Measurements from ENCODE around the gene FARP1. TPM values are rescaled to one million over a fixed set of nuclear protein-coding genes. Genes with fewer than 3 reads are reported as not detected.

FARP1 gene
- total RNA-seq, 1 donor from 2014 or later, result 278 TPM

DNA sequence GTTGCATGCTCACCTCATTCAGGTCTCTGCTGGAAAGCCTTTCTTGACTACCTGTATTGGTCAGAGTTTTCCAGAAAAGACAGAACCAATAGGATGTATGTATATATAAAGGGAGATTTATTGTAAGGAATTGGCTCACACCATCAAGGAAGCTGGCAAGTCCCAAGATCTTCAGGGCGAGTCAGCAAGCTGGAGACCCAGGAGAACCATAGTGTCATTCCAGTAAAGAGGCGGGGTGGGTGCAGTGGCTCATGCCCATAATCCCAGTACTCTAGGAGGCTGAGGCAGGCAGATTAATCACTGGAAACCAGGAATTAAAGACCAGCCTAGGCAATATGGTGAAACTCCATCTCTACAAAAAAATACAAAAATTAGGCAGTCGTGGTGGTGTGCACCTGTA lies 30.4 kb upstream of the FARP1 start:
- H3K9me3 Mint-ChIP-seq (ENCODE audit: low read depth), result no peaks in the 10 kb centered on the region
- no peak for DNase-seq (ENCODE audit: low spot score, unreplicated experiment)
- peaks cover 4% of the 10 kb centered on the region for H3K4me1 Mint-ChIP-seq (ENCODE audit: low read depth)
- no peak overlapping the region for H3K4me3 Mint-ChIP-seq (ENCODE audit: low read depth)
- H3K27ac Mint-ChIP-seq, result no peak overlapping the region
- TF ChIP-seq, protein P1, sequence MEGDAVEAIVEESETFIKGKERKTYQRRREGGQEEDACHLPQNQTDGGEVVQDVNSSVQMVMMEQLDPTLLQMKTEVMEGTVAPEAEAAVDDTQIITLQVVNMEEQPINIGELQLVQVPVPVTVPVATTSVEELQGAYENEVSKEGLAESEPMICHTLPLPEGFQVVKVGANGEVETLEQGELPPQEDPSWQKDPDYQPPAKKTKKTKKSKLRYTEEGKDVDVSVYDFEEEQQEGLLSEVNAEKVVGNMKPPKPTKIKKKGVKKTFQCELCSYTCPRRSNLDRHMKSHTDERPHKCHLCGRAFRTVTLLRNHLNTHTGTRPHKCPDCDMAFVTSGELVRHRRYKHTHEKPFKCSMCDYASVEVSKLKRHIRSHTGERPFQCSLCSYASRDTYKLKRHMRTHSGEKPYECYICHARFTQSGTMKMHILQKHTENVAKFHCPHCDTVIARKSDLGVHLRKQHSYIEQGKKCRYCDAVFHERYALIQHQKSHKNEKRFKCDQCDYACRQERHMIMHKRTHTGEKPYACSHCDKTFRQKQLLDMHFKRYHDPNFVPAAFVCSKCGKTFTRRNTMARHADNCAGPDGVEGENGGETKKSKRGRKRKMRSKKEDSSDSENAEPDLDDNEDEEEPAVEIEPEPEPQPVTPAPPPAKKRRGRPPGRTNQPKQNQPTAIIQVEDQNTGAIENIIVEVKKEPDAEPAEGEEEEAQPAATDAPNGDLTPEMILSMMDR (IDR thresholded peaks at IDR 0.05; ENCODE audit: unreplicated experiment), result no peak
- H3K36me3 Mint-ChIP-seq (ENCODE audit: insufficient read depth), result no peaks in the 10 kb centered on the region
- H3K27me3 Mint-ChIP-seq, result no peaks in the 10 kb centered on the region

DNA sequence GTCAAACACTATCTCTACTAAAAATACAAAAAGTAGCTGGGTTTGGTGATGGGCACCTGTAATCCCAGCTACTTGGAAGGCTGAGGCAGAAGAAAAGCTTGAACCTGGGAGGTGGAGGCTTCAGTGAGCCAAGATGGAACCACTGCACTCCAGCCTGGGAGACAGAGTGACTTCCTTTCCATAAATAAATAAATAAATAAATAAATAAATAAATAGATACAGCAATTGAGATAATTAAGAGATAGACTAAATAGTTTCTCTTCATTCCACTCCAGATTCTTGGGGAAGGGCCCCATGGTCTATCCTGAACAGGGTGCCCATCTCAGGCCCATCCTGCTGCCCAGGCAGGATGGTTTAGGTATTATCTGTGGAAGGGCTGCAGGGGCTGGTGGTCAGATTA lies 24.0 kb upstream of the FARP1 start:
- DNase-seq (ENCODE audit: low spot score, unreplicated experiment), result no peak
- H3K36me3 Mint-ChIP-seq (ENCODE audit: insufficient read depth), result no peaks in the 10 kb centered on the region
- TF ChIP-seq, protein P1 (IDR thresholded peaks at IDR 0.05; ENCODE audit: unreplicated experiment), result no peak
- H3K4me3 Mint-ChIP-seq (ENCODE audit: low read depth), result no peak overlapping the region
- peaks cover 6% of the 10 kb centered on the region for H3K9me3 Mint-ChIP-seq (ENCODE audit: low read depth)
- peaks cover 10% of the 10 kb centered on the region for H3K4me1 Mint-ChIP-seq (ENCODE audit: low read depth)
- H3K27me3 Mint-ChIP-seq, result no peaks in the 10 kb centered on the region
- H3K27ac Mint-ChIP-seq, result no peak overlapping the region

DNA sequence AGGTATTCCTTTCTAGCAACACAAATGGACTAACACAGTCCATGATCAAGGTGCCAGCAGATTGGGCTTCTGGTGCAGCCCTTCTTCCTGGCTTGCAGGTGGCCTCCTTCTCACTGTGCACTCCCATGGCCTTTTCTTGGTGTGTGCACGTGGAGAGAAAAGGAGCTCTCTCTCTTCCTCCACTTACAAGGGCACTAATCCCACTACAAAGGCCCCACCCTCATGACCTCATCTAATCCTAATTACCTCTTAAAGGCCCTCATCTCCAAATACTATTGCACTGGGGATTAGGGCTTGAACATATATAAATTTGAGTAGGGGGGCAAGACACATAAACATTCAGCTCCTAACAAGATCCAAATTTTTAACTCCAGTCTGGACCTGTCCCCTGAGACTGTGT lies 19.7 kb upstream of the FARP1 start:
- H3K27me3 Mint-ChIP-seq, result no peaks in the 10 kb centered on the region
- no peak overlapping the region for H3K27ac Mint-ChIP-seq
- H3K4me3 Mint-ChIP-seq (ENCODE audit: low read depth), result no peak overlapping the region
- H3K4me1 Mint-ChIP-seq (ENCODE audit: low read depth), result peaks cover 4% of the 10 kb centered on the region
- no peak for DNase-seq (ENCODE audit: low spot score, unreplicated experiment)
- no peaks in the 10 kb centered on the region for H3K36me3 Mint-ChIP-seq (ENCODE audit: insufficient read depth)
- peaks cover 13% of the 10 kb centered on the region for H3K9me3 Mint-ChIP-seq (ENCODE audit: low read depth)
- TF ChIP-seq, protein P1 (IDR thresholded peaks at IDR 0.05; ENCODE audit: unreplicated experiment), result no peak

GRCh38 chr13:98129059-98129746 lies 13.7 kb upstream of the FARP1 start:
- Mint-ChIP-seq H3K36me3 (ENCODE audit: insufficient read depth) (no peaks in the 10 kb centered on the region), H3K4me3 (ENCODE audit: low read depth) (no peak overlapping the region), H3K9me3 (ENCODE audit: low read depth) (peaks cover 8% of the 10 kb centered on the region), H3K4me1 (ENCODE audit: low read depth) (peaks cover 3% of the 10 kb centered on the region), H3K27ac (no peak overlapping the region), H3K27me3 (peaks cover 12% of the 10 kb centered on the region)
- TF ChIP-seq, protein P1 (IDR thresholded peaks at IDR 0.05; ENCODE audit: unreplicated experiment), result no peak
- DNase-seq (ENCODE audit: low spot score, unreplicated experiment), result no peak

DNA sequence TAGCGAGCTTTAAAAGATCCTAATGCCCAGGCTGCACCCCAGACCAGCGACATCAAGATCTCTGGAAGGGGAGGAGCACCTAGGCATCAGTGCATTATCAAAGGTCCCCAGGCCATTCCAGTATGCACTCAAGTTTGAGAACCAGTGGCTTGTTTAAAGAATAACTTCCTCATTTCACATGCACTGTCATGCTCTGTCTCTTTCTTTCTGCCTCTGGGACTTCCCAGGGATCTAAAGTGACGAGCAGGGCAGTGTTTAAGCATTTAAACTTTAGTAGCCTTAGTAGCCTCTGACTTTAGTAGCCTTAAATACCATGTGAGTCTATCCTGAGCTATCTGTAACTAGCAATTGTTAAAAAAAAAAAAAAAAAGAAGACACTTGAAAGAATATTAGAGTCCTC lies 8.9 kb upstream of the FARP1 start:
- Mint-ChIP-seq H3K27ac (no peak overlapping the region), H3K9me3 (ENCODE audit: low read depth) (no peaks in the 10 kb centered on the region), H3K36me3 (ENCODE audit: insufficient read depth) (no peaks in the 10 kb centered on the region), H3K27me3 (peaks cover 12% of the 10 kb centered on the region), H3K4me1 (ENCODE audit: low read depth) (peaks cover 3% of the 10 kb centered on the region), H3K4me3 (ENCODE audit: low read depth) (no peak overlapping the region)
- no peak for DNase-seq (ENCODE audit: low spot score, unreplicated experiment)
- TF ChIP-seq, protein P1 (IDR thresholded peaks at IDR 0.05; ENCODE audit: unreplicated experiment), result no peak
